ENCODE measurements around the gene VDR.

Gene VDR

DNA sequence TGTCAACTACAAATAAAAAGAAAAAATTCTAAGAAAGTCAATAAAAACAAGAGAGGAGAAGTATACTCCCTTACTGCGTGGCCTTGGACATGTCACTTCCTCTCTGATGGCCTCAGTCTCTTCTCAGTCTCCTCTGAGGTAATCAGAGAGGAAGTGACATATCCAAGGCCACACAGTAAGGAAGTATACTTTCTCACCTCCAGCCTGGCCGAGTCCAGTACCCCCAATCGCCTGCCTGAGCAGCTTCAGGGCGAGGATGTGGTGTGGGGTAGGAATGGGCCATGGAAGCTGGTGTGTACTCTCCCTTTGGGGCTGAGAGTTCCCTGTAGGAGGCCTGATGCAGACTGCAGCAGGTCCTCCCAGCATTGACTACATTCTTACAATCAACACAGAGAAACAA is 15.8 kb downstream of the VDR start:
- DNase-seq (ENCODE audit: low read depth), result no peak
- Histone ChIP-seq H3K9me3 (ENCODE audit: control insufficient read depth, low read length) (no peaks in the 10 kb centered on the region), H3K36me3 (ENCODE audit: control insufficient read depth, insufficient read depth, low read length, severe bottlenecking) (no peaks in the 10 kb centered on the region), H3K4me1 (ENCODE audit: control insufficient read depth, insufficient read depth, low read length) (peaks cover 29% of the 10 kb centered on the region), H3K27me3 (replicated peaks; ENCODE audit: control insufficient read depth, insufficient read depth, low read length) (no peaks in the 10 kb centered on the region), H3K4me3 (ENCODE audit: low read length) (no peak overlapping the region), H3K9ac (ENCODE audit: low read length) (no peak overlapping the region)

- no peaks in the 10 kb centered on the region for H3K27me3 ChIP-seq (replicated peaks; ENCODE audit: control insufficient read depth, insufficient read depth, low read length)
- H3K36me3 ChIP-seq (ENCODE audit: control insufficient read depth, insufficient read depth, low read length, severe bottlenecking), result no peaks in the 10 kb centered on the region
- H3K4me1 ChIP-seq (ENCODE audit: control insufficient read depth, insufficient read depth, low read length), result peaks cover 24% of the 10 kb centered on the region
- H3K9me3 ChIP-seq (ENCODE audit: control insufficient read depth, low read length), result no peaks in the 10 kb centered on the region
- H3K9ac ChIP-seq (ENCODE audit: low read length), result no peak overlapping the region
- no peak overlapping the region for H3K4me3 ChIP-seq (ENCODE audit: low read length)
- DNase-seq (ENCODE audit: low read depth), result no peak
Measured at GRCh38 chr12:47888153-47888819, 16.5 kb downstream of the VDR start.

DNA sequence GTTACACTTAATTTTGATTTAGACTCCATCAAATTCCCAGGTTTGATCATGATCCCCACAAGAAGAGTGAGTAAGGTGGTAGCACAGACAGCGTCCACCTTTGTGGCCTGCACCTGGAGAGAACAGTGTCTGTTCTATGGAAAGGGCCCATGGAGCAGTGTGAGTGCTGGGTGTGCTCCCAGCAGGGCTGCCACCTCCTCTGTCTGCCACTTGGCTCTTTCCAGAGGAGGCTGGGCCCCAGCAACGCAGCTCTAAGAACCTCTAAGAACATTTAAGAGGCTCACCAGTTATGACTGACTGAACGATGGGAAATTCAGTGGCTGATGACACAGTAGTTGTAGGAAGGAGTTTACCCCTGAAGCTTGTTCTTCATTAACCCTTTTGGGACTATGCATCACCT is 17.3 kb downstream of the VDR start:
- Histone ChIP-seq H3K27me3 (replicated peaks; ENCODE audit: control insufficient read depth, insufficient read depth, low read length) (no peaks in the 10 kb centered on the region), H3K9me3 (ENCODE audit: control insufficient read depth, low read length) (no peaks in the 10 kb centered on the region), H3K9ac (ENCODE audit: low read length) (no peak overlapping the region), H3K4me3 (ENCODE audit: low read length) (no peak overlapping the region), H3K36me3 (ENCODE audit: control insufficient read depth, insufficient read depth, low read length, severe bottlenecking) (no peaks in the 10 kb centered on the region), H3K4me1 (ENCODE audit: control insufficient read depth, insufficient read depth, low read length) (peaks cover 17% of the 10 kb centered on the region)
- no peak for DNase-seq (ENCODE audit: low read depth)

GRCh38 chr12:47886510-47887240 is 18.1 kb downstream of the VDR start:
- no peak for DNase-seq (ENCODE audit: low read depth)
- Histone ChIP-seq H3K4me1 (ENCODE audit: control insufficient read depth, insufficient read depth, low read length) (peaks cover 14% of the 10 kb centered on the region), H3K36me3 (ENCODE audit: control insufficient read depth, insufficient read depth, low read length, severe bottlenecking) (no peaks in the 10 kb centered on the region), H3K4me3 (ENCODE audit: low read length) (no peak overlapping the region), H3K9ac (ENCODE audit: low read length) (no peak overlapping the region), H3K27me3 (replicated peaks; ENCODE audit: control insufficient read depth, insufficient read depth, low read length) (no peaks in the 10 kb centered on the region), H3K9me3 (ENCODE audit: control insufficient read depth, low read length) (no peaks in the 10 kb centered on the region)

GRCh38 chr12:47885566-47885965 is 19.2 kb downstream of the VDR start:
- Histone ChIP-seq H3K36me3 (ENCODE audit: control insufficient read depth, insufficient read depth, low read length, severe bottlenecking) (no peaks in the 10 kb centered on the region), H3K9me3 (ENCODE audit: control insufficient read depth, low read length) (no peaks in the 10 kb centered on the region), H3K4me3 (ENCODE audit: low read length) (no peak overlapping the region), H3K9ac (ENCODE audit: low read length) (no peak overlapping the region), H3K4me1 (ENCODE audit: control insufficient read depth, insufficient read depth, low read length) (peaks cover 12% of the 10 kb centered on the region), H3K27me3 (replicated peaks; ENCODE audit: control insufficient read depth, insufficient read depth, low read length) (no peaks in the 10 kb centered on the region)
- DNase-seq (ENCODE audit: low read depth), result no peak

- Histone ChIP-seq H3K9me3 (ENCODE audit: control insufficient read depth, low read length) (no peaks in the 10 kb centered on the region), H3K4me3 (ENCODE audit: low read length) (no peak overlapping the region), H3K9ac (ENCODE audit: low read length) (no peak overlapping the region), H3K4me1 (ENCODE audit: control insufficient read depth, insufficient read depth, low read length) (peaks cover 12% of the 10 kb centered on the region), H3K27me3 (replicated peaks; ENCODE audit: control insufficient read depth, insufficient read depth, low read length) (no peaks in the 10 kb centered on the region), H3K36me3 (ENCODE audit: control insufficient read depth, insufficient read depth, low read length, severe bottlenecking) (no peaks in the 10 kb centered on the region)
- no peak for DNase-seq (ENCODE audit: low read depth)
Measured at GRCh38 chr12:47885012-47885501, 19.7 kb downstream of the VDR start.

- Histone ChIP-seq H3K27me3 (replicated peaks; ENCODE audit: control insufficient read depth, insufficient read depth, low read length) (no peaks in the 10 kb centered on the region), H3K9ac (ENCODE audit: low read length) (no peak overlapping the region), H3K9me3 (ENCODE audit: control insufficient read depth, low read length) (no peaks in the 10 kb centered on the region), H3K4me1 (ENCODE audit: control insufficient read depth, insufficient read depth, low read length) (peaks cover 12% of the 10 kb centered on the region), H3K4me3 (ENCODE audit: low read length) (no peak overlapping the region), H3K36me3 (ENCODE audit: control insufficient read depth, insufficient read depth, low read length, severe bottlenecking) (no peaks in the 10 kb centered on the region)
- no peak for DNase-seq (ENCODE audit: low read depth)
Measured at GRCh38 chr12:47884501-47884900, 20.3 kb downstream of the VDR start.

- Histone ChIP-seq H3K36me3 (ENCODE audit: control insufficient read depth, insufficient read depth, low read length, severe bottlenecking) (peaks cover 2% of the 10 kb centered on the region), H3K27me3 (replicated peaks; ENCODE audit: control insufficient read depth, insufficient read depth, low read length) (no peaks in the 10 kb centered on the region), H3K4me1 (ENCODE audit: control insufficient read depth, insufficient read depth, low read length) (peaks cover 12% of the 10 kb centered on the region), H3K9me3 (ENCODE audit: control insufficient read depth, low read length) (no peaks in the 10 kb centered on the region), H3K4me3 (ENCODE audit: low read length) (no peak overlapping the region), H3K9ac (ENCODE audit: low read length) (no peak overlapping the region)
- no peak for DNase-seq (ENCODE audit: low read depth)
Measured at GRCh38 chr12:47883663-47884195, 21.1 kb downstream of the VDR start.

- DNase-seq (ENCODE audit: low read depth), result peak; percentile 12
- H3K27me3 ChIP-seq (replicated peaks; ENCODE audit: control insufficient read depth, insufficient read depth, low read length), result no peaks in the 10 kb centered on the region
Measured at GRCh38 chr12:47882781-47883546, 21.8 kb downstream of the VDR start.

DNA sequence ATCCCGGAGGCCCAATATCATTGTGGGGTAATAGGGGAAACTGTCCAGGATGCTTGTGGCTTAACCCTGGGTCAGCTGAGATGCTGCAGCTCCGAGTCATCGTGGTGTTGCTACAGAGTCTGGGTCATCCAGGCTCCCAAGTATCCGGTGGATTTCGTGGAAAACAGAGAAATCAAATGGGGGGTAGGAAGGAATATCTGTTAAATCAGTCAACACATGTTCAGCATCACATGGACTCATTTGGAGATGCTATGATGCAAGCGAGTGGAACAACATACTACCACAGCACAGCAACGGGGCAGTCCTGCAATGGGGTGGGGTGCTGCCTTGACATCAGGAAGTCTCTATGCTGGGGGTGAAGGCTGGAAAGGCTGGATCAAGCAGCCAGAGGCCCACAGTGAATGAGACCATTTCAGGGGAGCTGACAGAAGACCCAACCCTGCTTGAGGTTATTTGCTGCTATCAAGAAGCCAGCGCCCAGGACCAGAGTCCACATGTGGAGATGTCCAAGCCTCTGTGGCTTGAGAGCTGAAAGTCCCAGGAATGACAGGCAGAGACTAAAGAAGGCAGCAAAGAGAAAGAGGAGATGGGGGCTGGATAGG is 22.9 kb downstream of the VDR start:
- DNase-seq (ENCODE audit: low read depth), result peak; percentile 96
- peak overlapping the region; percentile 28 for H3K9ac ChIP-seq (ENCODE audit: low read length)
- H3K27me3 ChIP-seq (replicated peaks; ENCODE audit: control insufficient read depth, insufficient read depth, low read length), result no peaks in the 10 kb centered on the region
- peaks cover 19% of the 10 kb centered on the region for H3K36me3 ChIP-seq (ENCODE audit: control insufficient read depth, insufficient read depth, low read length, severe bottlenecking)
- H3K4me3 ChIP-seq (ENCODE audit: low read length), result peak overlapping the region; percentile 45
- no peaks in the 10 kb centered on the region for H3K9me3 ChIP-seq (ENCODE audit: control insufficient read depth, low read length)
- peaks cover 12% of the 10 kb centered on the region for H3K4me1 ChIP-seq (ENCODE audit: control insufficient read depth, insufficient read depth, low read length)

More at GRCh38 chr12:47882781-47883546, 21.8 kb downstream of the VDR start:
- H3K4me3 ChIP-seq (ENCODE audit: low read length), result no peak overlapping the region
- peaks cover 10% of the 10 kb centered on the region for H3K36me3 ChIP-seq (ENCODE audit: control insufficient read depth, insufficient read depth, low read length, severe bottlenecking)
- H3K9me3 ChIP-seq (ENCODE audit: control insufficient read depth, low read length), result no peaks in the 10 kb centered on the region
- peaks cover 12% of the 10 kb centered on the region for H3K4me1 ChIP-seq (ENCODE audit: control insufficient read depth, insufficient read depth, low read length)
- no peak overlapping the region for H3K9ac ChIP-seq (ENCODE audit: low read length)

DNA sequence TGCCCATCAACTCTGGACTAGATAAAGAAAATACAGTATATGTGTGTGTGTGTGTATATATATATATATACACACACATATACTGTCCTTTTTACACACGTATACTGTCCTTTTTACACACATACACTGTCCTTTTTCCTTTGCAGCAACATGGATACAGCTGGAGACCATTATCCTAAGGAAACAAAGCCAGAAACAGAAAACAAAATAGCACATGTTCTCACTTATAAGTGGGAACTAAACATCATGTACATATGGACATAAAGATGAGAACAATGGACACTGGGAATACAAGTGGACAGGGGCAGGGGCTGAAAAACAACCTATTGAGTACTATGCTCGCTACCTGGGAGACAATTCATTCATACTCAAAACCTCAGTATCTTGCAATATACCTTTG is 23.7 kb downstream of the VDR start:
- Histone ChIP-seq H3K4me1 (ENCODE audit: control insufficient read depth, insufficient read depth, low read length) (peaks cover 12% of the 10 kb centered on the region), H3K9me3 (ENCODE audit: control insufficient read depth, low read length) (no peaks in the 10 kb centered on the region), H3K4me3 (ENCODE audit: low read length) (no peak overlapping the region), H3K27me3 (replicated peaks; ENCODE audit: control insufficient read depth, insufficient read depth, low read length) (no peaks in the 10 kb centered on the region), H3K36me3 (ENCODE audit: control insufficient read depth, insufficient read depth, low read length, severe bottlenecking) (peaks cover 27% of the 10 kb centered on the region), H3K9ac (ENCODE audit: low read length) (no peak overlapping the region)
- DNase-seq (ENCODE audit: low read depth), result no peak

Measured in adipocyte (in vitro differentiated cells).